Smooth muscle cell (in vitro differentiated cells): ENCODE data around the gene CENPT. TPM values are rescaled to one million over a fixed set of nuclear protein-coding genes. Genes with fewer than 3 reads are reported as not detected.

ENCODE experiments used
- DNase-seq: peaks from one replicate; lab custom pipeline; 2025; ENCODE audit not compliant: unreplicated experiment; lab: John Stamatoyannopoulos, UW
- H2AFZ ChIP-seq: fragments of 200-600 bp; sonication (generic); 2 replicates; pipeline ENCODE4 v1.6.0; 2016; ENCODE audit warnings: antibody characterized with exemption, low read depth, mild to moderate bottlenecking
- H3F3A ChIP-seq: fragments of 200-600 bp; sonication (generic); 2 replicates; pipeline ENCODE4 v1.6.0; 2017; ENCODE audit warnings: antibody characterized with exemption, low read depth
- H3K27ac ChIP-seq: fragments of 200-600 bp; sonication (generic); 2 replicates; pipeline ENCODE4 v1.5.1; 2016; ENCODE audit warnings: low read depth, mild to moderate bottlenecking
- H3K27me3 ChIP-seq: fragments of 200-600 bp; sonication (generic); 2 replicates; pipeline ENCODE4 v1.6.1; 2016; ENCODE audit warnings: low read depth, mild to moderate bottlenecking
- H3K36me3 ChIP-seq: fragments of 200-600 bp; sonication (generic); 2 replicates; pipeline ENCODE4 v1.5.1; 2016; ENCODE audit warnings: low read depth
- H3K4me1 ChIP-seq: fragments of 200-600 bp; sonication (generic); 2 replicates; pipeline ENCODE4 v1.5.1; 2016; ENCODE audit warnings: low read depth
- H3K4me2 ChIP-seq: fragments of 200-600 bp; sonication (generic); 2 replicates; pipeline ENCODE4 v1.6.0; 2016; ENCODE audit warnings: mild to moderate bottlenecking
- H3K4me3 ChIP-seq: fragments of 200-600 bp; sonication (generic); 2 replicates; pipeline ENCODE4 v1.5.1; 2016; ENCODE audit warnings: mild to moderate bottlenecking
- H3K79me2 ChIP-seq: fragments of 200-600 bp; sonication (generic); 2 replicates; pipeline ENCODE4 v1.6.0; 2016; ENCODE audit warnings: low read depth, mild to moderate bottlenecking
- H3K9ac ChIP-seq: fragments of 200-600 bp; sonication (generic); 2 replicates; pipeline ENCODE4 v1.6.0; 2016; ENCODE audit warnings: low read depth
- H3K9me3 ChIP-seq: fragments of 200-600 bp; sonication (generic); replicated peaks from 2 replicates; pipeline ENCODE4 v1.5.1; 2016; ENCODE audit warnings: low read depth
- H4K20me1 ChIP-seq: fragments of 200-600 bp; sonication (generic); 2 replicates; pipeline ENCODE4 v1.6.0; 2016; ENCODE audit warnings: low read depth
- WGBS: methylation state at CpG from one replicate; pipeline ENCODE4 v1.1.7; 2016; ENCODE audit warnings: low lambda C conversion rate; 5-methylcytosine and 5-hydroxymethylcytosine counted together
- polyA plus RNA-seq: library from polyadenylated mRNA; unstranded; fragments of >200 nt; fragmentation: Nextera tagmentation; extraction: Ambion mirVana; gene quantifications from 2 replicates; pipeline ENCODE4 v1.2.1, GENCODE V29; 2016
- total RNA-seq: library from RNA; depleted of rRNA; stranded (reverse); fragments of >200 nt; gene quantifications from 2 replicates; pipeline ENCODE4 v1.2.3, GENCODE V29; 2014
- TF ChIP-seq, protein P1 (sequence below): fragments of 200-600 bp; sonication (generic); IDR thresholded peaks from 2 replicates; pipeline ENCODE4 v1.5.1; 2017; ENCODE audit warnings: borderline replicate concordance, mild to moderate bottlenecking, antibody characterized with exemption; ENCODE audit not compliant: insufficient read depth, poor library complexity, severe bottlenecking

The CENPT gene
- total and polyA plus RNA-seq, 2 experiments from 2014 or later, result 47.0 to 65.8 TPM

DNA sequence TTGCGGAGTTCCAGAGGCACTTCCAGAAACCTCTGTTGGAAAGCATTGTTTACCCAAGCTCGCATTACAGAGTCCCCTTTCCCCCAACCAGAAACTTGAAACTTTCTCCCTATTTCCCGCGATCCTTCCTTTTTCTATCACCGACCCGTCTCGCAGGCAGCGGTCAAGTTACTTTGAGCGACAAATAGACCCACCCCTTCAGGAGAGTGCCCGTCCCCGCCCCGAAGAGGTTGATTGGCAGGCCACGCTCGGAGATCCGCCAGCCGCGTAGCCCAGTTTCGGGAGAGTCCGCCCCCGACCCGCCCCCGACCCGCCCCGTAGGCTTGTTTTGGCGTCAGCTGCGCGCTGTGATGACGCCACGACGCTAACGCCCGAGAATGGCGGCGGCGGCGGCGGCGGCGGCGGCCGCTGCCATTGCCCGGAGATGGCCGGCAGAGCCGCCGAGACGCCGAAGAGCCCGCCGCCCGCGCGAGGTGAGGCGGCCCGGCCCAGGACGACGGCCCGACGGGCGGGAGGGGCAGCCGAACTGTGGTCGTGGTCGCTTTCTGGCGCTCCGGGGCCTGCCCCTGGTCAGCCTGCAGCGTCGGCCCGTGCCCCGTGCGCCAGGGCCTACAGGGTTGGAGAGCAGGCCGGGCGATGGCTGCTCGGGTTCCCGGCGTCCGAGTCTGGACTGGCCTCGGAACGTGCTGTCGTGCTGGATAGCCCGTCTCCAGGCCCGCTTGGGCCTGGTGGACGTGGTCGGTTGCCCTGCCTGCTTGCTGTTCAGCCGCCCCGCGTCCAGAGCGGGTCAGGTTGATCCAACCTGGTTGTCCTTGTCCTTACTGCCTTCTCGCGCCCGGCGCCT lies 45.6 kb upstream of the CENPT start, which contains the start of gene PSKH1:
Gene PSKH1 (plus strand): TSS at position 356 of the 844 bp plus-strand sequence. CDS start 15,496 bp downstream, outside the sequence.
- no peaks in the 10 kb centered on the region for H3K36me3 ChIP-seq
- WGBS, result 1% methylated on average over 54 of the region's 90 CpGs
- no peaks in the 10 kb centered on the region for H3K9me3 ChIP-seq

DNA sequence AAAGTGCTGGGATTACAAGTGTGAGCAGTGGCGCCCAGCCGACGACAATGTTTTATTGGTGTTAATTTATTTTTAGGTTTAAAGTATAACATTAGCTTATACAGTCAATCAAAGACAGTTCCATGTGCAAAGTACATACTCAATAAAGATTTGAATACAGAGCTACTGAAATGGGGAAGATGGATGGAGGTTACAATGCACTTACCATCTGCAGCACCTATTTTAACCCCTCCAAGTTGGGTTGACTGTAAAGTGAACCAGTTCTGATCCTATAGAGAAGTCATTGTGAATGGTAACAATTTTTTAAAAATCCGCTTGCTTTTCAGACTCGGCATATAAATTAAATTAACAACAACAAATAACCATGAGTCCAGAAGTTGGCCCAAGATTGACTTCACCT lies 44.9 kb upstream of the CENPT start:
- TF ChIP-seq, protein P1, sequence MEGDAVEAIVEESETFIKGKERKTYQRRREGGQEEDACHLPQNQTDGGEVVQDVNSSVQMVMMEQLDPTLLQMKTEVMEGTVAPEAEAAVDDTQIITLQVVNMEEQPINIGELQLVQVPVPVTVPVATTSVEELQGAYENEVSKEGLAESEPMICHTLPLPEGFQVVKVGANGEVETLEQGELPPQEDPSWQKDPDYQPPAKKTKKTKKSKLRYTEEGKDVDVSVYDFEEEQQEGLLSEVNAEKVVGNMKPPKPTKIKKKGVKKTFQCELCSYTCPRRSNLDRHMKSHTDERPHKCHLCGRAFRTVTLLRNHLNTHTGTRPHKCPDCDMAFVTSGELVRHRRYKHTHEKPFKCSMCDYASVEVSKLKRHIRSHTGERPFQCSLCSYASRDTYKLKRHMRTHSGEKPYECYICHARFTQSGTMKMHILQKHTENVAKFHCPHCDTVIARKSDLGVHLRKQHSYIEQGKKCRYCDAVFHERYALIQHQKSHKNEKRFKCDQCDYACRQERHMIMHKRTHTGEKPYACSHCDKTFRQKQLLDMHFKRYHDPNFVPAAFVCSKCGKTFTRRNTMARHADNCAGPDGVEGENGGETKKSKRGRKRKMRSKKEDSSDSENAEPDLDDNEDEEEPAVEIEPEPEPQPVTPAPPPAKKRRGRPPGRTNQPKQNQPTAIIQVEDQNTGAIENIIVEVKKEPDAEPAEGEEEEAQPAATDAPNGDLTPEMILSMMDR, result no peak

More for the DNA sequence above, 45.6 kb upstream of the CENPT start, which contains the start of gene PSKH1:
- Histone ChIP-seq H3K4me3 (peak within 1 kb of the TSS; percentile 96), H3K4me1 (peaks cover 12% of the 10 kb centered on the region), H3F3A (no peaks in the 10 kb centered on the region), H2AFZ (peak within 1 kb of the TSS; percentile 95), H3K9ac (peak within 1 kb of the TSS; percentile 99), H3K79me2 (peaks cover 45% of the 10 kb centered on the region), H3K27ac (peak within 1 kb of the TSS; percentile 89), H3K27me3 (no peaks in the 10 kb centered on the region), H4K20me1 (peaks cover 21% of the 10 kb centered on the region), H3K4me2 (peak within 1 kb of the TSS; percentile 91)
- DNase-seq, result peak; percentile 86
- TF ChIP-seq, protein P1, result no peak

DNA sequence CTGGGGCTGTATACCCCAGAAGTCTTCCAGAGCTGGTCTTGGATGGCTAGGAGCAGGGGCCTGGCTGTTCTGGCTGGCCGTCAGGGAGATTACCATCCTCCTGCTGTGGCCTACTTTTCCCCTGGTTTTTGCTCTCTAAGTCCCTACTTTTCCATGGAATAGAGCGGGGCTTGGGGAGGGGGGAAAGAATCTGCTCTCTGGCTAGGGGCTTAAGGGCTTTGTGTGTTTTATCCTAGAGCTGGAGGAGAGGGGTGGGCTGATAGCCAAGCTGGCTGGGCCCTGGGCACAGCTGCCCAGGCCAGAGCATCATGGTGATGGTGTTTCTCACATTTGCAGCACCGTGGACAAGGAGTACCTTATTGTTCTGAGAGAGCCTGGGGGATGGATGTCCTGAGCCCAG lies 40.8 kb upstream of the CENPT start:
- Histone ChIP-seq H3K4me1 (peaks cover 11% of the 10 kb centered on the region), H3K27ac (no peak overlapping the region), H3F3A (no peaks in the 10 kb centered on the region), H3K4me3 (no peak overlapping the region), H2AFZ (no peak overlapping the region), H3K27me3 (no peaks in the 10 kb centered on the region), H3K4me2 (no peak overlapping the region), H4K20me1 (peaks cover 14% of the 10 kb centered on the region), H3K9me3 (no peaks in the 10 kb centered on the region), H3K9ac (no peak overlapping the region), H3K36me3 (no peaks in the 10 kb centered on the region), H3K79me2 (no peaks in the 10 kb centered on the region)
- TF ChIP-seq, protein P1, result no peak
- 76% methylated on average over 3 of the region's 3 CpGs for WGBS
- DNase-seq, result no peak

More for the DNA sequence above, 44.9 kb upstream of the CENPT start:
- Histone ChIP-seq H3K79me2 (peaks cover 38% of the 10 kb centered on the region), H3K9ac (peak overlapping the region; percentile 41), H2AFZ (peak overlapping the region; percentile 95), H3K4me3 (peak overlapping the region; percentile 96), H3F3A (no peaks in the 10 kb centered on the region), H3K4me1 (peaks cover 12% of the 10 kb centered on the region), H4K20me1 (peaks cover 14% of the 10 kb centered on the region), H3K4me2 (peak overlapping the region; percentile 88), H3K36me3 (no peaks in the 10 kb centered on the region), H3K27ac (peak overlapping the region; percentile 60), H3K27me3 (no peaks in the 10 kb centered on the region), H3K9me3 (no peaks in the 10 kb centered on the region)
- 81% methylated on average over 5 of the region's 5 CpGs for WGBS
- DNase-seq, result no peak
